Activated T-helper 17 cell treated with anti-CD3 and anti-CD28 coated beads, Interleukin-2, amount 50 U/mL, for 72 hours (primary cell): ENCODE measurements around the gene RABL3. TPM values are rescaled to one million over a fixed set of nuclear protein-coding genes. Genes with fewer than 3 reads are reported as not detected.
A peak's percentile ranks its signal among the peaks of the same experiment; 100 is the strongest.
"Not testable (repeated sequence)": the region's sequence is repeated elsewhere in the genome, so short reads cannot be mapped to it uniquely, and the experiment has no call there.

Source experiments
- ATAC-seq: fragments of 150-1000 bp; cut with Tn5 transposase; replicated peaks from 2 replicates; pipeline ENCODE4 v1.10.0; 2021; ENCODE audit warnings: mild to moderate bottlenecking, moderate library complexity
- H3K27ac Mint-ChIP-seq: one replicate; pipeline ENCODE4 v1.8.0; 2022; ENCODE audit warnings: mixed read lengths
- H3K27me3 Mint-ChIP-seq: one replicate; pipeline ENCODE4 v1.8.0; 2022; ENCODE audit warnings: mixed read lengths
- H3K36me3 Mint-ChIP-seq: one replicate; pipeline ENCODE4 v1.8.0; 2022; ENCODE audit warnings: low read depth, mild to moderate bottlenecking, mixed read lengths
- H3K4me1 Mint-ChIP-seq: one replicate; pipeline ENCODE4 v1.8.0; 2022; ENCODE audit warnings: mixed read lengths
- H3K4me3 Mint-ChIP-seq: one replicate; pipeline ENCODE4 v1.8.0; 2022; ENCODE audit warnings: mild to moderate bottlenecking, mixed read lengths
- H3K9me3 Mint-ChIP-seq: one replicate; pipeline ENCODE4 v1.8.0; 2022; ENCODE audit warnings: mixed read lengths
- total RNA-seq, 2 donors: library from RNA; stranded (reverse); gene quantifications; one replicate each; pipeline ENCODE4 v1.2.3, GENCODE V29; 2022

RABL3 gene, protein sequence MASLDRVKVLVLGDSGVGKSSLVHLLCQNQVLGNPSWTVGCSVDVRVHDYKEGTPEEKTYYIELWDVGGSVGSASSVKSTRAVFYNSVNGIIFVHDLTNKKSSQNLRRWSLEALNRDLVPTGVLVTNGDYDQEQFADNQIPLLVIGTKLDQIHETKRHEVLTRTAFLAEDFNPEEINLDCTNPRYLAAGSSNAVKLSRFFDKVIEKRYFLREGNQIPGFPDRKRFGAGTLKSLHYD
- total RNA-seq: 10 to 100 TPM; 36.8 to 46.0 TPM

DNA sequence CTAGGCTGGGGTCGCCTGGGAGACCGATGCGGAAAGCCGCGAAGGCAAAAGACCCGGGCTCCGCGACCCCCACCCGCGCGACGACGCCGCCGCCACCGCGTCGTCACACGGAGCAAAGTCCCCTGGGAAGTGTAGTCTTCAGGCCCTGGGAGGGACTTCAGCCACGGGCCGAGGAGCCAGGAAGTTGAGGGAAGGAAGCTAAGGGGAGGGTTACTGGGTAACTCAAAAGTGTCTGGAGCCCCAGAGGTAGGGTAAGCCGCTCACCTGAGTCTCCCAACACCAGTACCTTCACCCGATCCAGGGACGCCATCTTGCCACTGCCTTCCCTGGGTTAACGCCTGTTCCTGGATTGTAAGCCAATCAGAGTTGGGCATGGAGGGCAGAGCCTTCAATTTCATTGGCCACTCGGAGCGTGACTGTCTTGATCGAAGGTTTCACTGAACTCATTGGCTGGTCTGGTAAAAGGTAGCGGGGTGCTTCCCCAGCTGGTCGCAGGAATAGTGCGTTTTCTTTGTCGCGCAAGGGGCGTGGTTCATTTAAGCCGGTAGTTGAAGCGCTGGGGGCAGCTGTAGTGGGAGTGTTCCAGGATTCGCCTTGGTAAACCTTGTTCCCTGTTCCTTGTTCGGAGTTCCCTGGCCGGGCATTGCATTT is at the start of gene RABL3, which contains the start of gene GTF2E1:
TSS of gene RABL3 (minus strand) at position 319 of the 651 bp plus-strand sequence. CDS start at position 310, 9 bp downstream.
TSS of gene GTF2E1 (plus strand) at position 547 of the 651 bp plus-strand sequence. CDS start 7,809 bp downstream, outside the sequence.
- peaks cover 12% of the 10 kb centered on the region for H3K36me3 Mint-ChIP-seq
- no peaks in the 10 kb centered on the region for H3K27me3 Mint-ChIP-seq
- peak within 1 kb of the TSS; percentile 94 for H3K4me3 Mint-ChIP-seq
- H3K9me3 Mint-ChIP-seq: no peaks in the 10 kb centered on the region
- H3K27ac Mint-ChIP-seq: peak within 1 kb of the TSS; percentile 91
- peaks cover 15% of the 10 kb centered on the region for H3K4me1 Mint-ChIP-seq
- ATAC-seq: peak; percentile 100

DNA sequence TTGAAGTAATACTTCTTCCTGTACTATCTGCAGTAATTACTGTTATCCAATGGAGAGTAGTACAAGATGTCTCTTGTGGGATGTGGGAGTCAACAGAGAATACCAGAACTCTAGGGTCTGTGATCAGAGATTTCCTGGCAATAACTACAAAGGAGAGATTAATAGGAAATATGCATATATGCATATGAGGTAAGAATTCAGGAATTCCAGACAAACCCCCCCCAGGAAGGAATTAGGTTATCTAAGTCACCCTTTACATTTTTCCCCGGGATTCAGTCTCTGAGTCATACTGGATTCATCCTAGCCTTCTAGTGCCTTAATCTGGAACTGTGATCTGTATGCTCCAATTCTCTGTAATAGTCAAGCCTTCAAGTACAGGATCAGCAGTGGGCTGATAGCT is 49.6 kb upstream of the RABL3 start:
- ATAC-seq: no peak
- Mint-ChIP-seq H3K4me3 (no peak overlapping the region), H3K27ac (no peak overlapping the region), H3K4me1 (no peaks in the 10 kb centered on the region), H3K27me3 (no peaks in the 10 kb centered on the region), H3K9me3 (no peaks in the 10 kb centered on the region), H3K36me3 (no peaks in the 10 kb centered on the region)

DNA sequence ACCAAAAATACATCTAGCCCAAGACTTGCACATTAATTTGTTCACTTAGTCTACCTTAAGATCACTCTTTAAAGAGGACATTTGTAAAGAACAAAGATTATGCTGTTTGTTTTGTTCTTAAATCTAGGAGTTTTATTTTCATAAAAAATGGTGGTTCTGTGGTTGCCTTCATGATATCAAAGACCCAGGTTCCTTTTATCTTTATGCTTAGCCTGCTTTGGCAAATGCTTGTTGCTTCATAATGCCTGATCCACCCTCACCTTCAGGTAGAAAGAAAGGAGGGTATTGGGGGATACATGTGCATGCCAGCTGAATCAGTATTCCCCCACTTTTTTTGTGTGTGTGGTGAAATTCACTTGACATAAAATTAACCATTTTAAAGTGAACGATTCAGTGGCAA is 48.7 kb upstream of the RABL3 start:
- Mint-ChIP-seq H3K27ac (no peak overlapping the region), H3K36me3 (no peaks in the 10 kb centered on the region), H3K4me1 (no peaks in the 10 kb centered on the region), H3K9me3 (no peaks in the 10 kb centered on the region), H3K4me3 (no peak overlapping the region), H3K27me3 (no peaks in the 10 kb centered on the region)
- no peak for ATAC-seq

DNA sequence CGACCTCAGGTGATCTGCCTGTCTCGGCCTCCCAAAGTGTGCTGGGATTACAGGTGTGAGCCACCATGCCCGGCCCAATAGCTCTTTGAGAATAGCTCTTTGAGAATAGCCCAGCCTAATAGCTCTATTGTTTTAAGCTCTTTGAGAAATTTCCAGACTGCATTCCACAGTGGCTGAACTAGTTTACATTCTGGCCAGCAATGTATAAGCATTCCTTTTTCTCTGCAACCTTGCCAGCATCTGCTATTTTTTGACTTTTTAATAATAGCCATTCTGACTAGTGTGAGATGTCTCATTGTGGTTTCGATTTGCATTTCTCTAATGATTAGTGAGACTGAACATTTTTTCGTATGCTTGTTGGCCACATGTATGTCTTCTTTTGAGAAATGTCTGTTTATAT is 43.5 kb upstream of the RABL3 start:
- H3K9me3 Mint-ChIP-seq, H3K4me3 Mint-ChIP-seq, H3K4me1 Mint-ChIP-seq, ATAC-seq, H3K27ac Mint-ChIP-seq, H3K27me3 Mint-ChIP-seq: not testable (repeated sequence)
- peaks cover 19% of the 10 kb centered on the region for H3K36me3 Mint-ChIP-seq

- peaks cover 10% of the 10 kb centered on the region for H3K4me1 Mint-ChIP-seq
- no peaks in the 10 kb centered on the region for H3K9me3 Mint-ChIP-seq
- H3K4me3 Mint-ChIP-seq: peak overlapping the region; percentile 25
- peaks cover 46% of the 10 kb centered on the region for H3K36me3 Mint-ChIP-seq
- peak overlapping the region; percentile 42 for H3K27ac Mint-ChIP-seq
- ATAC-seq: peak; percentile 100
- H3K27me3 Mint-ChIP-seq: no peaks in the 10 kb centered on the region
These were observed 38.7 kb upstream of the RABL3 start for GRCh38 chr3:120780977-120781376.

DNA sequence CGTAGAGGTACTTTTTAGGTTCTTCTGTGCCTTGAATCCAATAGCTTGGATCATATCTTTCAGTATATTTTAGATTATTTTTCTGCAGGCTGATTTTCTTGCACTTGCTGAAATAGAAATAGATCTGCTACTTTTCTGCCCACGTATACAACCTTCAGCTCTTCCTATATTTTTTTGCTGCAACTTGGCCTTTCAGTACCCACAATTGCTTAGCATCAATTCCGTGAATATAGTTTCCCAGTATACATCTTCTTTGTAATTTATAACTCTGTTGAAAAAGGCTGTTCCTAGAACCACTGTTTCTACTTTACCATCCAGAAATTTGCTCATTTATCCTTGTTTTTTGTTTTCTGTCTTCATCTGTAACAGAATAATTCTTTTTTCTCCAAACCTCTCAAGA is 36.5 kb upstream of the RABL3 start:
- H3K27ac Mint-ChIP-seq: no peak overlapping the region
- no peak for ATAC-seq
- H3K9me3 Mint-ChIP-seq: no peaks in the 10 kb centered on the region
- no peaks in the 10 kb centered on the region for H3K27me3 Mint-ChIP-seq
- no peak overlapping the region for H3K4me3 Mint-ChIP-seq
- peaks cover 10% of the 10 kb centered on the region for H3K4me1 Mint-ChIP-seq
- peaks cover 46% of the 10 kb centered on the region for H3K36me3 Mint-ChIP-seq

DNA sequence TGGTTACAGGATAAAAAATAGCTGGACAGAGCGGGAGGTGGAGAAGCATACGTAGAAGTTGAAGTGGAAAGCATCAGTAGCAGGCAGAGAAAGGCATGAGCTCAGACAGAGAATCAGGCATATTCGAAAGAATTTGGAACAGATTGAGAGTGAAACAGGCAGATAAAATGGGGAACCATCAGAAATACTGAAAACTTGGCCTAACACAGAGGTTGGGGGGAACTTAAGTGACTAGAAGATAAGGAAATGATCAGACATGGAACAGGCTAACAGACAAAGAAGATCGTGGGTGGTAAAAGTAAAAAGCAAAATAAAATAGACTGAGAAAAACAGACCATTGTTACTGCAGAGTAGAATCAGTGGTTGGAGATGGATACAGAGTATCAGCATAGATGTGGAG is 33.1 kb upstream of the RABL3 start:
- Mint-ChIP-seq H3K27ac (no peak overlapping the region), H3K9me3 (no peaks in the 10 kb centered on the region), H3K27me3 (no peaks in the 10 kb centered on the region), H3K4me3 (no peak overlapping the region), H3K36me3 (peaks cover 34% of the 10 kb centered on the region), H3K4me1 (peaks cover 9% of the 10 kb centered on the region)
- ATAC-seq: no peak

DNA sequence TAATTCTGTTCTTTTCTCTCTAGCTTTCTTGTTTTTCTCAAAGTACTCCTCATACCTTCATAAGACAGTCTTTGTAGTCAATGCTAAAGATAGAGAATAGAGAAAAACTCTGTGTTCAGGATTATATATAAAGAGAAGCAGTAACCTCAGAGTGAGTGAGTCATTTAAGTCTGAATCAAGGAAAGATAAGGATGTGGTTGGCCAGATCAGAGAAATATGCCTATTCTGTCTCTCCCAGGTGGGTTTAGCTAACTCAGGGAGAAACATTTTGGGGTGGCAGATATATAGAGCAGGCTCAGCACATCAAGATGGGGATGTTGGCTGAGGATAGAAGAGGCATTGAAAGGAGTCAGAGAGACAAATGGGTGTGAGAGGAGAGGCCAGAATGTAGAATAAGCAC is 31.6 kb upstream of the RABL3 start:
- ATAC-seq: peak; percentile 99
- Mint-ChIP-seq H3K27ac (no peak overlapping the region), H3K9me3 (no peaks in the 10 kb centered on the region), H3K36me3 (peaks cover 21% of the 10 kb centered on the region), H3K27me3 (no peaks in the 10 kb centered on the region), H3K4me1 (peaks cover 5% of the 10 kb centered on the region), H3K4me3 (no peak overlapping the region)

DNA sequence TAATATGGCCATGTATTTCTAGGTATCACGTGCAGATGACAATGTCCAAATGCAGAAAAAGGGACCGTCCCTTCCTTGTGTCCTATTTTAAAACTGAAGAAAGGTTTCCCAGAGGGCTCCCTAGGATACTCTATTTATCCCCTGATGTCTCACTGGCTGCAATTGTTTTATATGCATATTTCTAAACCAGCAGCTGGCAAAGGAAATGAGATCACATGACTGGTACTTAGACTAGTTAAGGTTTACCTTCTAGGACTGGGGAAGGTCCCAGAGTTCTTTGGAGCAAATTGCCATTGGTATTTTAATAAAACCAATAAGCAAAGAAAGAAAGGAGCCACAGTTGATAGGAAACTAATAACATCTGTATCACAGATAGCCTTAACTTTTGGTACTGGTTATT is 29.8 kb upstream of the RABL3 start:
- Mint-ChIP-seq H3K9me3 (no peaks in the 10 kb centered on the region), H3K27me3 (no peaks in the 10 kb centered on the region), H3K4me3 (no peak overlapping the region), H3K36me3 (peaks cover 11% of the 10 kb centered on the region), H3K4me1 (peaks cover 13% of the 10 kb centered on the region), H3K27ac (no peak overlapping the region)
- ATAC-seq: no peak

DNA sequence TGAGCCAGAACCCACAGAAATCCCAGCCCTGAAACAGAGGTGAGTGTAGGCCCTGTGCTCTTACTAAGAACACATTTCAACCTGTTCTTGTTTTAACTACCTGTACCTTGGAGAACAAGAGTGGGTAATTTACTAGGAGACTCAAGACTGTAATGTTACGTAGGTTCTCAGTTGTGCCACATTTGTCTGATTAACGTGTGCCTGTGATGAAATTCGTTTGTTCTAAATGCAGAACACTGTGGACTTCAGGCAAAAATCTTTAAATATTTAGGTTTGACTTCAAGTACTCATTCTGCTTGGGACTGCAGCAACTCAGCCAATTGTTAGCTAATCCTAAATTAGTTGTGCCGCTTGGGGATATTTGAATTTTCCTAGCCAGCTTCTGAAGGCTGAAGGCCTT is 28.6 kb upstream of the RABL3 start:
- peaks cover 11% of the 10 kb centered on the region for H3K36me3 Mint-ChIP-seq
- no peak overlapping the region for H3K27ac Mint-ChIP-seq
- peaks cover 22% of the 10 kb centered on the region for H3K4me1 Mint-ChIP-seq
- no peaks in the 10 kb centered on the region for H3K9me3 Mint-ChIP-seq
- no peaks in the 10 kb centered on the region for H3K27me3 Mint-ChIP-seq
- H3K4me3 Mint-ChIP-seq: no peak overlapping the region
- ATAC-seq: no peak

DNA sequence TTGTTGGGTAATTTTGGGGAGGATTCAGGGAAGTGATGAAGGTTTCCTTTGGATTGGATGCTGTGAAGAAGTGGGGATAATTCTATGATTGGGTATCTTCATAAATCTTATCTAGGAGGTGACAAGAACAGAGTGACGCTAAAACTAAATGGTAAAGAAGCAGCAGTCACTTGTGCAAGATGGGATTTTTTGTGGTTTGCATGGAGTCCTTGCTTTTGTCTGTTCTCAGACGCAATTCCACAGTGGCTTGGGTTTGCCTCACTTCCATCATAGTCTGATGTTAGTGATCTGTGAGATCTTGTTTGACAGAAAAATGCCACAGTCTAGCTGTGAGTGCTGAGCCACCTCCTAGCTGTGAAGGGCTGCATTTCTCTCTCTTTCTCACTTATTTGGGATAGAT is 27.1 kb upstream of the RABL3 start:
- H3K36me3 Mint-ChIP-seq: peaks cover 11% of the 10 kb centered on the region
- no peak for ATAC-seq
- no peaks in the 10 kb centered on the region for H3K9me3 Mint-ChIP-seq
- no peak overlapping the region for H3K4me3 Mint-ChIP-seq
- no peak overlapping the region for H3K27ac Mint-ChIP-seq
- peaks cover 26% of the 10 kb centered on the region for H3K4me1 Mint-ChIP-seq
- H3K27me3 Mint-ChIP-seq: no peaks in the 10 kb centered on the region

- no peaks in the 10 kb centered on the region for H3K27me3 Mint-ChIP-seq
- peaks cover 6% of the 10 kb centered on the region for H3K36me3 Mint-ChIP-seq
- H3K4me3 Mint-ChIP-seq: no peak overlapping the region
- peaks cover 30% of the 10 kb centered on the region for H3K4me1 Mint-ChIP-seq
- no peak for ATAC-seq
- no peaks in the 10 kb centered on the region for H3K9me3 Mint-ChIP-seq
- no peak overlapping the region for H3K27ac Mint-ChIP-seq
These were observed 24.8 kb upstream of the RABL3 start for GRCh38 chr3:120767106-120767505.

DNA sequence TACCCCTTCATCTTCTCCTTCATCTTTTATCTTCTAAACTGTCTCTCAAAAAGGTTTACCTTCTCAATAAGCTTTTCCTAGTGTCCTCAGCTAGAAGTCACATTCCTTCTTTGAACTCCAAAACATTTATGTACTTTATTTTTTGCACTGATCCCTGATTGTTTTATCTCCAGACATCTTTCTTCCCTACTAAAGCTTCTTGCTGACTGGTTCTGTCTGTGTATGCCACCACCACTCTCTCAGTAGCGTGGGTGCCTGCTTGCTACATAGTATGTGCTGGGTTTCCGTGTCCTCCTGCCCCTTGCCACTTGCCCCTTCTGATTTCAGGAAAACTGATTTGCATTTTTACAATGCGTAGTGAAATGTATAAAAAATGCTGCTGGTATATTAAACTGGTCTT is 24.3 kb upstream of the RABL3 start:
- Mint-ChIP-seq H3K4me1 (peaks cover 33% of the 10 kb centered on the region), H3K27me3 (no peaks in the 10 kb centered on the region), H3K4me3 (no peak overlapping the region), H3K27ac (peak overlapping the region; percentile 2), H3K9me3 (no peaks in the 10 kb centered on the region), H3K36me3 (peaks cover 4% of the 10 kb centered on the region)
- no peak for ATAC-seq

DNA sequence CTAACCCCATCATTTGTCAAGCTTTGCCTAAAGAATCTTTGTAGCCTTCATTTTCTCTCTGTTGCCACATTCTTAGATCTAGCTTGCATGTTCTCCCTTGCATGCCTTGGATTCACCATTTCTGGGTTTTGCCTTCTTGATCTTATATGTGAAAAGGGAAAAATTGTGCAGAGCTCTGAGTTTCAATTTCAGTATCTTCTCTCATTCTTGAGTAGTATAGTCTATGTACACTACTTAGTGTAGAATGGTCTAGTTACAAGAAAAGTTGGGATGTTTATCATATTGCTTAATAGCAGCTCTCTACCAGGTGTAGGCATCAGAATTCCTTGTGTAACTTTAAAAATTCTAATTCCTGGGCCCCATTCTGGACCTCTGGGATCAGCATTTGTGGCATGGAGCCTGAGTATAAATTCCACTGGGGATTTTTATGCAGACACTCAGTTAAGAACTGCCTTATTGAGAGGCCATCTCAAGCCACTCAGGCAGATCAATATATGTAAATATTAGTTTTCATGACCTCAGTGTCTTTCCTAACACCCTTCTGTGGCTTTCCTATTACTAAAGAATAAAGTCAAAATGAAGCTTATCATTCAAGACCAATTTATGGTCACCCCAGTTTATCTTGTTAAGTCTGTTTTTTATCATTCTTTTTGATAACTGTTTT is 23.6 kb upstream of the RABL3 start:
- no peaks in the 10 kb centered on the region for H3K27me3 Mint-ChIP-seq
- H3K9me3 Mint-ChIP-seq: no peaks in the 10 kb centered on the region
- H3K36me3 Mint-ChIP-seq: no peaks in the 10 kb centered on the region
- H3K4me1 Mint-ChIP-seq: peaks cover 38% of the 10 kb centered on the region
- no peak overlapping the region for H3K4me3 Mint-ChIP-seq
- H3K27ac Mint-ChIP-seq: peak overlapping the region; percentile 2
- ATAC-seq: peak; percentile 31

DNA sequence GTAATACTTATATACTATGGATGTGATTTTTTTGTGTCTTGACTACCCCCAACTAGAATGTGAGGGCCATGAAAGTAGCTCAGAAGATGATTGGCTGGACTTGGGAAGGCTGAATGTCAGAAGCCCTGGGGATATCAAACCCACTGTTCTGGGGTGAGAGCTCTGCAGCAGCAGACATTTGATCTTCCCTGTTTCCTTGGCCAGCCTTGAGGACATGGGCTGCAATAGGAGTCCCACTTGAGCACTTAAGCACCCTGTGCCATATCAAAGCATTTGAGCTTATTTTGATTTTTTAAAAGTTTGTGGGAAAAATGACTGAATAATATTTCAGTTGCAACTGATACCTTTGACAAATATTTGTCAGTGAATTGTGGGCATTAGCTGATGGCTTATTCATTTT is 21.9 kb upstream of the RABL3 start:
- Mint-ChIP-seq H3K9me3 (no peaks in the 10 kb centered on the region), H3K27ac (no peak overlapping the region), H3K27me3 (no peaks in the 10 kb centered on the region), H3K4me3 (no peak overlapping the region), H3K4me1 (peaks cover 44% of the 10 kb centered on the region), H3K36me3 (peaks cover 3% of the 10 kb centered on the region)
- no peak for ATAC-seq
